ENCODE results near the gene MMP28. TPM values are rescaled to one million over a fixed set of nuclear protein-coding genes. Genes with fewer than 3 reads are reported as not detected.

Gene MMP28
- total RNA-seq, 1 donor from 2014 or later: 38.1 TPM

- no peak for DNase-seq
Measured at GRCh38 chr17:35742896-35743477, 52.5 kb downstream of the MMP28 start.

GRCh38 chr17:35742496-35742895 is 52.9 kb downstream of the MMP28 start:
- DNase-seq: no peak

- DNase-seq: peak; percentile 17
Measured at GRCh38 chr17:35740997-35741931, 54.2 kb downstream of the MMP28 start.

- no peak for DNase-seq
Measured at GRCh38 chr17:35740216-35740615, 55.2 kb downstream of the MMP28 start.

- DNase-seq: no peak
Measured at GRCh38 chr17:35738519-35739133, 56.8 kb downstream of the MMP28 start.

- no peak for DNase-seq
Measured at GRCh38 chr17:35736236-35736635, 59.2 kb downstream of the MMP28 start.

GRCh38 chr17:35735036-35735805 is 60.2 kb downstream of the MMP28 start:
- no peak for DNase-seq

GRCh38 chr17:35734396-35734795 is 61.0 kb downstream of the MMP28 start:
- no peak for DNase-seq

GRCh38 chr17:35733366-35733765 is 62.1 kb downstream of the MMP28 start:
- no peak for DNase-seq

GRCh38 chr17:35732806-35733136 is 62.7 kb downstream of the MMP28 start:
- DNase-seq: no peak

GRCh38 chr17:35731917-35732805 is 63.3 kb downstream of the MMP28 start:
- DNase-seq: no peak

GRCh38 chr17:35731239-35731916 is 64.1 kb downstream of the MMP28 start, which contains the start of gene RASL10B:
TSS of gene RASL10B (plus strand) at chr17:35731639. CDS start at chr17:35735185, 3,546 bp downstream.
- DNase-seq: peak; percentile 55

- no peak for DNase-seq
Measured at GRCh38 chr17:35730400-35731005, 64.9 kb downstream of the MMP28 start.

GRCh38 chr17:35729405-35729833 is 66.0 kb downstream of the MMP28 start:
- DNase-seq: no peak

GRCh38 chr17:35728551-35728950 is 66.9 kb downstream of the MMP28 start:
- DNase-seq: no peak

GRCh38 chr17:35727635-35728034 is 67.8 kb downstream of the MMP28 start:
- no peak for DNase-seq

- DNase-seq: no peak
Measured at GRCh38 chr17:35726953-35727460, 68.4 kb downstream of the MMP28 start.

- DNase-seq: peak; percentile 35
Measured at GRCh38 chr17:35726127-35726952, 69.1 kb downstream of the MMP28 start.

- no peak for DNase-seq
Measured at GRCh38 chr17:35725802-35726126, 69.7 kb downstream of the MMP28 start.

- no peak for DNase-seq
Measured at GRCh38 chr17:35725058-35725457, 70.4 kb downstream of the MMP28 start.
